Activated CD4-positive, alpha-beta T cell treated with anti-CD3 and anti-CD28 coated beads, Interleukin-2, amount 50 U/mL, for 24 hours (primary cell): ENCODE measurements around the gene FAM47E.
"Not testable (repeated sequence)": the region's sequence is repeated elsewhere in the genome, so short reads cannot be mapped to it uniquely, and the experiment has no call there.

ENCODE experiments used
- DNase-seq, 2 donors: peaks; one replicate each; pipeline ENCODE4 v3.0.0-alpha.2; 2020; ENCODE audit warnings: low read depth in 1 of 2, low spot score in 1 of 2

Gene FAM47E

DNA sequence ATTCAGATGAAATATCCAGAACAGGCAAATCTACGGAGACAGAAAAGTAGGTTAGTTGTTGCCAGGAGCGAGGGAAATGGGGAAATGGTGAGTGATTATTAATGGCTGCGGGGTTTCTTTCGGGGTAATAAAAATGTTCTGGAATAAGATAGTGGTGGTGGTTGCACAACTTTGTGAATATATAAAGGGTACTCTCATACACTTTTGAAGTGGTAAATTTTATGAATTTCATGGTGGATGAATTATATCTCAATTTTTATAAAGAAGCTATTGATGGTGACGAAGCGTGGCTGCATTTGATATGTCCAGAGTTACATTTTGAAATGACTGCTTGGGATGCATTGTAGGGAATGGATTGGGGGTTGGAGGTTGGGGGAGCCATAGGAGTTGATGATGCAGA, 16.3 kb downstream of the FAM47E start:
- no peak for DNase-seq

DNA sequence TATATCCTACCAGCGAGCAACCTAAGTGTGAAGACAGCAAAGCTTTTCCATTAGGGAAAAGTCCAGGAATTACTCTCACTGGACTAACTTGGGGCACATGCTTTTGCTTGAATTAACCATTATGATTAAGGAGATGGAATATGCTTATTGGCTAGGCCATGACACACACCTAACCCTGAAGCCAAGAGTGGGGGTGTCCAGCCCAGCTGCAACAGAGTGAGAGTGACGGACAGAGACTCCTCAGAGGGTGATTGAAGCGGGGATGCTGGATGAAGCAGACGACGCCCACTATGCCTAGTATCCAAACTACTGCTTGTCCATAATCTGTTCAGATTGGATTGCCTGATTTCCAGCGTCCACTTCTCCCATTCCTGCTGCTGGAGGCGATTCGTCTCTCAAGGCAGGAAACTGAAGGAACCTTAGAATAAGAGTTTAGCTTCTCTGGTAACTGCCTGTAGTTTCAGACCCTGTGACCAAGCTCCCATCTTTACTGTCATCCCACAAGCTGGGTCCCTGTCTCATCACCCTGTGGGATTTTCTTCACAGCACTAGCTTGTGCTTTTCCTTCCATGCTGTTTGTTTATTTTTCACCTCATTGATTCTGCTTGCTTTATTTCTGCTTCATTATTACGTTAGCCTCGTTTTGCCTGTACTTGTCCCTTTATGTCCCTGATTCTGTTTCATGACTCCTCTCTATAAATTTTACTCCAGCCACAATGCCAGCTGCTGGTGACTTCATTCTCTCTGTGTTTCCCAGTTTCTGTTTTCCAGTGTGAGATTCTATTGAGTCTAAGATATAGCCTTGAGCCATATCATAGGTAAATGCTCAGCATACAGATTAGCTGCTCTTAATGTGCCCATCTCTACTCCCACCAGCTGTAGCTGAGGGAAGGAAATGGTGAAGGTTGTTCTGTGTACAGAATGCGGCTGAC, 19.0 kb downstream of the FAM47E start:
- DNase-seq, result no peak

DNA sequence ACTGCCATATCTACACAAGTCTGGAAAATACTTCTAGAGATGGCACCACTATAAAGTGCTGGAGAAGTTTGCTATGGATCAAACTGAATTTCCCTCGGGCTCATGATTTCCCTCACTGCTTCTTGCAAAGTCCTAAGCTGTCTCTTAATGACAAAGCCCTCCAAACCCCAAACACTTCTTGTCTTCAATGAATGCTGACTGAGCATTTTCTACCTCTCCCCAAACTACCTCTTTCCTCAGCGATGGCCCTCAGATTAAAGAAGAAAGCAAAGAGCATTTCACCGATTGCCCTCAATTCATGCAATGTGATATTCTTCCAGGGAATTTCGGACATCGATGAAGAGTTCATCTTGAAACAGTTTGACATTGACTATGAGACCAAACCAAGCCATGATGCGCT, 19.7 kb downstream of the FAM47E start:
- DNase-seq, result no peak

DNA sequence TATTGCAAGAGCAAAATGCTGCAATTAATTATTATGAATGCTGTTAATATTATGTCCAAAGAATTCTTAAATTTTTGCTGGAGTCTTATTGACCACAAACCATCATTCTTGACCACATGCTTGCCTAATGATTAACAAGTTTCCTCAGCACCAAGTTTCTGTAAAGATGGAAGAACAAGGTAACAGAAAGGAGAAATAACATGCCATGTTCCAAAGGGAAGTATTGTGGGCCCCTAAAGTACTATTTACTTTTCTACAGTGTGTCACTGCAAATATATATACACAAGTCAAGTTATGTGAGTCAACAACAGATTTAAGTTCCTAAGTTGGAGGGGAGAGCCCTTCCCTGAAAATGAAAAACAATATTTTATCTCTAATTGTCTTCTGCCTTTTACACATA, 20.6 kb downstream of the FAM47E start:
- DNase-seq, result no peak

DNA sequence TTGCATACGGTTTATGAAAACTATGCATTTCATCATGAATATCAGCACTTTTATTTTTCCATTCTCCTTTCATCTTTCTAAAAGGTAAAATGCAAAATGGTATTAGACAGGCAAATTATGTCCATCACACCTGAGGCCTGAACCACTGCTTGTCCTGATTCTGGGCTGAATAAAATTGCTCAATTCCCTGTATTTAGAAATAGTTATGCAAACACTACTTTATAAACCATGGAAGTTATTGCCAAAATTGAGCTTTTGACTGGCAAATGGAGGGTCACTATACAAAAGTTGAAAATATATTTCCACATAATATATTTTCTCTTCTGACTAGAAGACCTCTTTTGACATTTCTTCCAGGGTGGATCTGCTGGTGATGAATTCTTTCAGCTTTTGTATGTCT, 21.1 kb downstream of the FAM47E start:
- no peak for DNase-seq

DNA sequence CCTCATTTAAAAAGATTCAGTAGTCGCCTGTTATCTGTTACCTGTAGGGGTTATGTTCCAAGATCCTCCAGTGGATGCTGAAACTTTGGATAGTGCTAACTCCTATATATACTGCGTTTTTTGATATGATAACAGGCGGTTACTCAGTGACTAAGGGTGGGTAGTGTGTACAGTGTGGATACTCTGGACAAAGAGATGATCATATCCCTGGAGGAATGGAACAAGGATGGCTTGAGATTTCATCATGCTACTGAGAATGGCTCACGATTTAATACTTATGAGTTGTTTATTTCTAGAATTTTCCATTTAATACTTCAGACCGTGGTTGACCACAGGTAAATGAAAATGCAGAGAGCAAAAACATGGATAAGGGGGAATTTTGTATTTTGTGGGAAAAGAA, 21.5 kb downstream of the FAM47E start:
- no peak for DNase-seq

DNA sequence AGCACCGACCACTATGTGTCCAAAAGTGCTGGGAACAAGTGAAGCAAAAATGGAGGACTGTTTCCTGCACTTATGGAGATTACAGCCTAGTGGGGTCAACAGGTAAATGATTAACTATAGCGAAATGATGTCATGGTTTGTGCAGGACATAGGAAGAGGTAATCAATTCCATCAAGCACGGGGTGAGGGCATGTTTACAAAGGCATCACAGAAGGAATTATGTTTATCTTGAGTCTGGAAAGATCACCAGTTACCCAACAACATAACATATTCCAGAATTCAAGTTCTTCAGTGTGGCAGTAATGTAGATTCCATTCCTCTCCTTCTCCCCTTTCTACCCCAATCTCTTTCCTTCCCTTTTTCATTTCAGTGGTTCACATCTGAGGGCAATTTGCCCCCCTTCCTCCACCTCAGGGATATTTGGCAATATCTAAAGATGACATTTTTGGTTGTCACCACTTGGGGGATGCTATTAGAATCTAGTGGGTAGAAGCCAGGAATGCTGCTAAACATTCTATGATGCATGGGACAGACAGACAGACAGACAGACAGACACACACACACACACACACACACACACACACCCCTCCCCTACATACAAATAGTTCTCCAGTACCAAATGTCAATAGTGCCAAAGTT, 24.1 kb downstream of the FAM47E start:
- DNase-seq, result no peak

DNA sequence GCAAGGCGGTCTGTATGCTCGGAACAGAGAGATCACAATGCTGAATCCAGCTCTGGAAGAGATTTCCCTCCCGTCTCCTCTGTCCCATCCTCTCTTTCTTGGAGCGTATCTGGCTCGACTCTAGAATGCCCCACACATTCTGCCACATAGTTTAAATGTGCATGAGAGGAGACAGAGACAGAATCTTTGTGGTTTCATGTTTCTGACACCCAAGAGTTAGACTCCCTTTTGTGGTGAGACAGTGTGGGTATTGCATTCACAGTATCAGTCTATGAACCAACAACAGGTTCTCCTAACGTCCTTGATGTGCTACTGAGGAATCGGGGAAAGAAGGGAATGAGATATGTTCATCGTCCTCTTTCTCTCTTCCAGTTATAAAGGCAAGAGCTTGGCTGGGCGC, 25.3 kb downstream of the FAM47E start:
- no peak for DNase-seq

DNA sequence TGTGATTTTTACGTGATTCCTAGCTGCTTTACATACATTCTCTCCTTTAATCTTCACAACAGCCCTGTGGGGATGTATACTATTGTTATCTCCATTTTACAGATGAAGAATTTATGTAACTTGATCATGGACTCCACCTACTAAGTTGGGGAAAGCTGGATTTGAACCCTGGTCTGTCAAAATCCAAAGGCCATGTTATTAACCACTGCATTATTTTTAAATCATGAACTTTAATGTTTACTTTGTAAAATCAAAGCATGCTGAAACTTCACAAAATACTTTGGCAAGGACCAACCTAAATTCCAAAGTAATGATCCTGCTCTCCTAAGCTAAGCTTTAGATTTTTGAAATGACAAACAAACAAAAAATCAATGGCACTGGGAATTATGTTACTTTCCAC, 26.1 kb downstream of the FAM47E start:
- no peak for DNase-seq

DNA sequence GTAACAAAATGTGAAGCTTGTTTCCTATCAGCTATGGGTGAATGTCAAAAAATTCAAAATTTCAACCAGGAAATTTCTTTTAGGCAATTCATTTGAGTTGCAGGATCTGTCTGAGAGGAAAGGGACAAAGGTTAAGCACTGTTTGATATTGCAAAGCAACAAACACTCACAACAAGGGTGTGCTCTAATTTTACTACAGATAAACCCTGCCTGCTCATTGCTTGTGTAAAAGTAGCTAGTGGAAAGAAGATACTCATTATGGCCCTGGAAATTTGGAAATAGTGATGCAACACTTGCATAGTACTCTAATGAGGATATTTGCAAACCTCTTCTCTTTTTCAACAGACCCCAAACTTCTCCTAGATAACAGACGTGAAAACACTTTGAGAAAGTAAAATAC, 27.1 kb downstream of the FAM47E start:
- no peak for DNase-seq

DNA sequence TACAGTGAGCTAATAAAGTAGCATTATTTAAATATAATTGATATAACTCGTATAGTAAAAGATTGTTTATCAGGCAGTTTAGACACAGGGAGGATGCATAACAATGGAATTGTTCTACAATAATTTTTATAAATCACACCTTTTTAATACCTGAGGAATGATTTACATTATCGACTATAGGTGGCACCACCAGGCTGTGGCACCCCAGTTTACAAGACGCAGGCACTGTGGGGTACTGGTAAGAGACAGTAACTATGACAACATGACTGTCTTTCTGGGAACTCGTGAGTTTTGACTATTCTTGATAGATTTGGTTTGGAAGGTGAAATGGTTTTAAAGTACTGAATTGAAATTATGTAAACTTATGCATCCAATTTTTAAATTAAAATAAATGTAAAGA, 27.9 kb downstream of the FAM47E start:
- DNase-seq, result peak in 1 of 2 donors; percentile 8

DNA sequence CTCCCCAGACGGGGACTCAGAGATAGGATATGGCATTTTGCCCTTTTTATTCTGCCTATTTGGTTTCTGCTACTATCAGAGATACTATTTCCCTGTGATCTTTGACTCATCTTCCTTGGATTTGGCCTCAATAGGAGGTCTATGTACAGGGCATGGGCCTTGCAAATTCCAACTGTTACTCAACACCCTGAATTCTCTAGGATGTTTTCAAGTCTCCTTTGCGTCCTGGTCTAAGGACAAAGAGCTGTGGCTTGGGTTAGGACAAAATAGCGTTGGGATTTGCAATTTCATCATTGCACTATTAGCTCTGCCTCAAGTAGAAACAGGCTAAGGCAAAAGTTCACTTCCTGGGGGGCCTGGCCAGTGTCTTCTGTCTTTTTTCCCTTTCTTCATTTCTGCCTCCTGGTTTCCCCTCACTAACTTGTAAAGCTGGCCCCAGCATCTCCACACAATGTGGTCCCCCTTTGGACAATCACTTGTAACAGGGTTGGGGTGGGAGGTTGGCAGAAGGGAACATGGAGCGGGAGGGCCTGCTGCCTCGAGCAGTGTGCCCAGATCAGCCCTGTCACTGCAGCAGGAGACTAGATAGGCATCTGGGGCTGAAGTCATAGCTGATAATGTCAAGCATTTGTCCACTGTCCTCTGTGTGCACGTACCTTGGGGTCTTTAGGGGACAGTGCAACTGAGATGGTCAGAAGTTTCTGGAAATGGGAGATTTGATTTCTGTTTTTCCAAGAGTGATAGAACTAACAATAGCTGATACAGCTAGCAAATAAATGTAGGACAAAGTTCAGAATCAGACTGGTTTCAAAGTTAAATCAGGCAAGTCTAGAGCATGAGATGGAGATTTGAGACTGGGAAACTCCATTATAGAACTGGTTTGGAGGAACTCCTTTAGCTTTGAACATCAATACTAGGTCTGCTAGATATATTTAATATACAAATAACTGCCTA, 29.2 kb downstream of the FAM47E start:
- no peak for DNase-seq

DNA sequence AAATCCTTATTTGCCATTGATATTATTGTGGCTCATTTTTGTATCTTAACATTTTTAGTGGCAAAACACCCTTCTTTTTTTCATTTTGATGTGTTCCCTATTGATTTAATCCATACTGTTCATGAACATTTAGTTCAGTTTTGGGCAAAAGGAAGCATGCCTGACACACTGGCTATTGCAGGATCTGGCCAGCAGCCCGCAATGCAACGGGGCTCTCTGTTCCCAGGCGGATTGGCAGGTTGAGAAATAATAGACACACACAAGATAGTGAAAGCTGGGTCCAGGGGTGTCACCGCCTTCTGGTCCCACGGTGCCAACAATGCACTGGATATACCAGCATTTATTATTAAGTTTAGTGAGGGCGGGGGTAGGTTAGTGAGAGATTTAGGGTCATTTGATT, 30.1 kb downstream of the FAM47E start:
- DNase-seq, result not testable (repeated sequence)

DNA sequence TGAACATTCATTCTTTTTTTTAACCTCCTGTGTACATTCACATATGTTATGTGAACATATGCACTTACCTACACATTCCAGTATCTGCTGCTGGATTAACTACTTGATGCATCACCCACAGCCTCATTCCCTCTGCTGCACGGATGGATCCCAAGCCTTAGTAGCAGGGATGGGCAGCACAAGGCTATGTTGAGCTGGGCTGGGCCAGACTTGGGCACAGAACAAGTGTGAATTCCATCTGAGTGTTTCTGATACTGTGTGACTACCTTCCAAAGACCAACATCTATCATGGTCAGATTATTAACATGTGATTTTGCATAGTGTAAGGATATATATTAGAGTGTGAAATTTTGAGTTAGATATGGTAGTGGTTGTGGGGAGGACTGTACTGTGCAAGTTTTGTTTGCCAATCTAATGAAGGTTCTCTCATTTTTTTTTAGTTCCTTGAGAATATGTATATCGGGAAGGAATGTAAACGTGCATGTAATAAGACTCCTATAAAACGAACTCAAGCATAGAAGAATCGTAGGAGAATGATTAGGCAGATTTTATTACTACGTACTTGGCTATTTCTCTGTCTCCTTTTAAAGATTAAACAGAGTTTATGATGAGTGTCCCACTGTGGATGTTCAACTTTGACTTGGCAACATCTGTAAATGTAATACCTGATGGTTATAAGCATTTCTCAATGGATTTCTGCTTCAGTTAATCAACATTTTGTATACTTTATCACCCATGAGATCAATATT, 31.6 kb downstream of the FAM47E start:
- DNase-seq, result no peak

DNA sequence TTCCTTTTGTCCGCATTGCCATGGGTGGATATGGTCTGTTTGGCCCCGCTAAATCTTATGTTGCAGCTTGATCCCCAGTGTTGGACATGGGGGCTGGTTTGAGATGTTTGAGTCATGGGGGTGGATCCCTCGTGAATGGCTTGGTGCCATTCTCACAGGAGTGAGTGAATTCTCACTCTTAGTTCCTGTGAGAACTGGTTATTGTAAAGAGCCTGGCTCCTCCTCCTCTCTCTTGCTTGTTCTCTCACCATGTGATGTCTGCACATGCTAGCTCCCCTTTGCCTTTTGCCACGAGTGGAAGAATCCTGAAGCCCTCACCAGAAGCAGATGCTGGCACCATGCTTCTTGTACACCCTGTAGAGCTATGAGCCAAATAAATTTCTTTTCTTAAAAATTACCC, 32.4 kb downstream of the FAM47E start:
- no peak for DNase-seq

DNA sequence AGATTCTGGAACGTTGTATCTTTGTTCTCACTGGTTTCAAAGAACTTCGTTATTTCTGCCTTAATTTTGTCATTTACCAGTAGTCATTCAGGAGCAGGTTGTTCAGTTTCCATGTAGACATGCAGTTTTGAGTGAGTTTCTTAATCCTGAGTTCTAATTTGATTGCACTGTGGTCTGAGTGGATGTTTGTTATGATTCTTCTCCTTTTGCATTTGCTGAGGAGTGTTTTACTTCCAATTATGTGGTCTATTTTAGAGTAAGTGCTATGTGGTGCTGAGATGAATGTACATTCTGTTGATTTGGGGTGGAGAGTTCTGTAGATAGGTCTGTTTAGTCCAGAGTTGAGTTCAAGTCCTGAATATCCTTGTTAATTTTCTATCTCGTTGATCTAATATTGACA, 36.3 kb downstream of the FAM47E start:
- not testable (repeated sequence) for DNase-seq

DNA sequence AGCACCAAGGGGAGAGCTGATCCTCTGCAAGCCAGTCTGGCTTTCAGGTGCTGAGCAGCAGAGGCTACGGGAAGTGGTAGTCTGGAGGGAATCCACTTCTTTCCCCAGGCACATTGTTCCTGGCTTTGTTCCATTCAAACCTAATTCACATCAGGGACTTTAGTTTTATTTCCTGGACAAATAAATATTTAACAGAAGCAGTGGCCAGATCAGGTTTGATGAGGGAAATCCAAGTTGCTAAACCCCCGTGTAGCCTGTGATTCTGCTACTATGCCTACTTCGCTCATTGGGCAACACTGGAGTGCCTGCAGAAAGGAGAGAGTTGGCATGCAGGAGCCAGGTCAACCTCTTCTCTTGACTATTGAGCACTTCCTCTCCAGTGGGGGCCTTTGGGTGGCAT, 41.2 kb downstream of the FAM47E start:
- DNase-seq, result no peak

DNA sequence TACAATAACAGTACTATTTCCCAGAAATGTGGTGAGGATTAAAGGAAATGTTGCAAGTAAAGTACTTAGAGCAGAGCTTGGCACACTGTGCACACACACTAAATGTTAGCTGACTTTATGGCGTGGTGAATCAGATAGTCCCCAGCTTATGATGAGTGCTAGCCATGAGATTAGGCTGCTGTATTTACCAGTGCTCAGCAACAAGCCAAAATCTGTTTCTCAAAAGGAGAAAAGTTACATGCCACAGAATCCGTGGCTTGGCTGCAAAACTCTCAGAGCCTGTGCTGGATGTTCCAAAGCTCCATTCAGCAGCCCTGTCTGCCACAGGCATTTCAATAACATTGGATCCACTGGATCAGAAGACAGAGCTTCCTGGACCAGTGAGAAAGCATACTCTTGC, 42.3 kb downstream of the FAM47E start:
- no peak for DNase-seq

DNA sequence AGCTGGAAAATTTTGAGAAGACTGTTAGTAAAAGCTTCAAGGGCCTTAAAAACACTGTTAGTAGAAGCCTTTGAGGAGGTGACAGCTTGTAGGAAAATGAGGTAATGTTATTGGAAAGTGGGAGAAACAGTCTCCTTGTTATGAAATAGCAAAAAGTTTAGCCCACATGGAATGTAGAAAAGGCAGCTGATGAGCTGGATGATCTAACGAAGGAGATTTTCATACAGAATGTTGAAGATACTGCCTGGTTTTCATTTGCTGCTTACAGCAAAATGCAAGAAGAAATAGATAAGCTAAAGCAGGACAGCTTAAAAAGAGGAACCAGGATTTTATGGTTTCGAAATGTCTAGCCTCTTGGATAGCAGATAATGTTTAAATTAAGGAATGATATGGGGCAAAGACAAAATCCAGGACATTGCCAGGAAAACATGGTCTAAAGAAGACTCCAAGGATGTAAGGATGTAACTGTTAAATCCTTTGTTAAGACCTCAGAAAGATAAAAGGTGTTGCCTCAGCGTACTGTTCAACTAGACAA, 44.8 kb downstream of the FAM47E start:
- DNase-seq, result no peak

DNA sequence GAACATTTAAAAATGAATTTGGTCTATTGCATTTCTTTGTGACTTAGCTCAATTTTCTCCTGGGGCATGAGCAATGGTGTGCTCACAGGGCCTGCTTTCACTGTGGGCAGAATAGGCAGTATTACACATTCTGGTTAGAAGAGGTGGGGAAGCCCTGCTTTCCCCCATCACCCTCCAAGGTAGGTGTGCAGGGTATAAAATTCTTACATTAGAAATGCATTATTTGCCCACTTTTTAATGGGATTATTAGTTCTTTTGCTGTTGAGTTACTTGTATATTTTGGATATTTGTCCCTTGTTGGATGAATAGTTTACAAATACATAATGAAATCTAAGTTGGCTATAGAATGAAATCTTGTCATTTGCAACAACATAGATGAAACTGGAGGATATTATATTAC, 46.7 kb downstream of the FAM47E start:
- DNase-seq, result no peak

DNA sequence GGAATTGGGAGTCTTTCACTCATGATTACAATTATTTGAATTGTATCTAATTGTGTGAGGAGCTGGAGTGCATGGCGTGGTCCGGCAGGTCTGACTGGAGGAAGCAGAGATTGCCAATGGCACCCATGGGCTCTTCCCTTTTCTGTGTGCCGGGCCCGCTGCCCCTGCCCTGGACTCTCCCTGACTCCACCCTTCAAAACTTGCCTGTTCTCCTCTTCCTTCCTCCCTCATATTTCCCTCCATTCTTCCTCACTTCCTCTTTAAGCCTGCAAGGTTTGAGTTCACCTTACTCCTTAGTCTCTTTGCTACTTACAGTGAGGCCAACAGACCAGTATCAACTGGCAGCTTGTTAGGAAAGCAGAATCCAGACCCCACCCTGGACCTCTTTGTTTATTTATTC, 48.5 kb downstream of the FAM47E start:
- no peak for DNase-seq
